Stimulated activated CD8-positive, alpha-beta memory T cell treated with anti-CD3 and anti-CD28 coated beads, Interleukin-12 subunit alpha, Interleukin-12 subunit beta, amount 100 ng/mL, for 24 hours (primary cell): ENCODE results near the gene ARID5A.

ENCODE experiments used
- DNase-seq: peaks from one replicate; pipeline ENCODE4 v3.0.0-alpha.2; 2020; ENCODE audit errors: extremely low read depth

Gene ARID5A

DNA sequence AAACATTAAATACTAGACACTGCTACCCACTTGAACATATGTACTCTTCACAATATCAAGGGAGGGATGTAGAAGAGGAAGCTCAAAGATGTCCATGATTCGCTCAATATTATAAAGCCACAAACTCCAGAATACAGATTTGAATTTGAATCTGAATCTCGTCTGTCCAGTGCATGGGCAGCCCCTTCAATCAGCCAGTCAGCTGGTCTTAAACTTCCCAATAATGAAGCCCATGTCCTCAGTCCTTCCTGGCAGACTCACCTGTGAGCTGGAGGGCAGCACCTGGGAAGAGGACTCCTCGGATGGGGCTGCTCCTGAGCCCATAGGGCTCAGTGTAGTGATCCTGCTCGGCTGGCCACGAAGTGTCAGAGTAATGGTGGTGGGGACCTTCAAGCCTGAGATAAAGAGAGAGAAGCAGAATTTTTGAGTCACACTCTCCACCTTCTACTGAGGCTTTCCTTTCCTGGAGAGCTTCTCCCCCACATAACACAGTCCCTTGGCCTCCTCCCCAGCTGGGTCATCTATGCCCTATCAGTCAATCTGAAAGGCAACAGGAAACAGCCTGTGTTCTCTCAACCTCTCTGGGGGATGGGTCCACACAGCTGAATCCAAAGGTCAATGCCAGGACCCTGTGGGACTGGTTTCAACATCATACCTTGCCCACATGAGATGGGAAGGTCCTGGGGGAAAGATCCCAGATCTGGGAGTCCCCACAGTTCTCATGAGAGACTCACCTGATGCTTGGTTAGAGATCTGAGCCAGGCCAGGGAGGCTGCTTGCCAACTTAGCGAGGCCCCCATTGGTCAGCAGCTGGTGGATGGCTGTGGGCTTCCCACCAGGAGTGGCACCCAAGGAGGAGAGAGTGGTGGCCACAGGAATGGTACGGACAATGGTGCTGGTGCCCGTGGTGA, 65.1 kb downstream of the ARID5A start:
- no peak for DNase-seq
